OCI-LY3 (cell line): ENCODE data around the gene GUCA2A.

Experiments used
- H2AFZ ChIP-seq: fragments of 200-600, 300-600 bp; shearing (Covaris generic); 2 replicates; pipeline ENCODE4 v1.6.0; 2014; ENCODE audit warnings: antibody characterized with exemption, low read depth, low read length
- H3K27ac ChIP-seq: fragments of 200-600, 300-600 bp; sonication (generic); 2 replicates; pipeline ENCODE4 v1.5.1; 2014; ENCODE audit warnings: mild to moderate bottlenecking, low read length, moderate library complexity, mixed read lengths
- H3K27me3 ChIP-seq: fragments of 200-600, 300-600 bp; sonication (generic); 2 replicates; pipeline ENCODE4 v1.6.1; 2014; ENCODE audit warnings: low read depth, low read length, mixed read lengths
- H3K36me3 ChIP-seq: fragments of 200-600, 300-600 bp; sonication (generic); replicated peaks from 2 replicates; pipeline ENCODE3; 2014; ENCODE audit warnings: low read depth, low read length, mixed read lengths
- H3K4me1 ChIP-seq: fragments of 300-600, 200-600 bp; sonication (generic); 2 replicates; pipeline ENCODE4 v1.6.1; 2014; ENCODE audit warnings: low read length, mixed read lengths
- H3K4me2 ChIP-seq: fragments of 200-600, 300-600 bp; sonication (generic); 2 replicates; pipeline ENCODE4 v1.6.1; 2014; ENCODE audit warnings: low read length, mixed read lengths
- H3K4me3 ChIP-seq: fragments of 300-600, 200-600 bp; sonication (generic); 2 replicates; pipeline ENCODE4 v1.5.1; 2014; ENCODE audit warnings: antibody characterized with exemption, mild to moderate bottlenecking, low read length, moderate library complexity
- H3K79me2 ChIP-seq: fragments of 300-600, 200-600 bp; shearing (Covaris generic); 2 replicates; pipeline ENCODE4 v1.6.1; 2014; ENCODE audit warnings: mild to moderate bottlenecking, low read length, mixed read lengths
- H3K9ac ChIP-seq: fragments of 300-600, 200-600 bp; shearing (Covaris generic); 2 replicates; pipeline ENCODE4 v1.6.0; 2014; ENCODE audit warnings: mild to moderate bottlenecking, low read length, moderate library complexity
- H3K9me3 ChIP-seq: fragments of 200-600, 300-600 bp; shearing (Covaris generic); 2 replicates; pipeline ENCODE4 v1.6.1; 2014; ENCODE audit warnings: low read length, mixed read lengths; ENCODE audit not compliant: insufficient read depth
- H4K20me1 ChIP-seq: fragments of 200-600, 300-600 bp; sonication (generic); 2 replicates; pipeline ENCODE4 v1.6.1; 2016; ENCODE audit warnings: low read length, mixed read lengths; ENCODE audit not compliant: insufficient read depth
- EZH2phosphoT487 ChIP-seq: fragments of 200-600 bp; shearing (Covaris generic); IDR thresholded peaks from 2 replicates; pipeline ENCODE4 v1.6.1; 2018; ENCODE audit warnings: antibody characterized with exemption, mixed run types, low read depth
- TF ChIP-seq, protein P1 (sequence below): fragments of 200-600, 300-600 bp; sonication (generic); IDR thresholded peaks from 2 replicates; pipeline ENCODE4 v1.5.1; 2014; ENCODE audit warnings: antibody characterized with exemption, low read length, low read depth

The GUCA2A gene

DNA sequence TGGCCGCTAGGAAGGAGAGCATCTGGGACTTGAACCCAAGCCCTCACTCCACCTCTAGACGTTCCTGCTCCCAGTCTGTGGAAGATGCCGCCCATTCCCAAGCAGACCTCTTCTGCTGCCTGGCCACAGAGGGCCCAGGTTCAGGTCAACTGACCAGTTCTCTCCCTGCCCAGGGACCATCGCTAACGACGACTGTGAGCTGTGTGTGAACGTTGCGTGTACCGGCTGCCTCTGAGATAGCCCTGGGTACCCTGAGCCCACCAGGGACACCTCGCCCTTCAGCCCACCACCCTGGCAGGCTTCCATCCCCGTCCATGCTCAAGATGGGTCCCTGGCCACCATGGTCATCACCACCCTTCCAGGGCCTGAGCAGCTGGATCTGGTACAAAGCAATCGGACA, 9.2 kb downstream of the GUCA2A start:
- Histone ChIP-seq H3K4me2 (no peak overlapping the region), H3K36me3 (no peaks in the 10 kb centered on the region), H3K27ac (no peak overlapping the region), H4K20me1 (no peaks in the 10 kb centered on the region), H3K27me3 (no peaks in the 10 kb centered on the region), H3K4me3 (no peak overlapping the region), H3K9ac (no peak overlapping the region), H2AFZ (no peak overlapping the region), H3K4me1 (peaks cover 9% of the 10 kb centered on the region; the same call in 1 of the 2 replicates), H3K79me2 (no peaks in the 10 kb centered on the region), H3K9me3 (peaks cover 2% of the 10 kb centered on the region; the same call in 1 of the 2 replicates)
- TF ChIP-seq EZH2phosphoT487, result no peak
- TF ChIP-seq, protein P1, sequence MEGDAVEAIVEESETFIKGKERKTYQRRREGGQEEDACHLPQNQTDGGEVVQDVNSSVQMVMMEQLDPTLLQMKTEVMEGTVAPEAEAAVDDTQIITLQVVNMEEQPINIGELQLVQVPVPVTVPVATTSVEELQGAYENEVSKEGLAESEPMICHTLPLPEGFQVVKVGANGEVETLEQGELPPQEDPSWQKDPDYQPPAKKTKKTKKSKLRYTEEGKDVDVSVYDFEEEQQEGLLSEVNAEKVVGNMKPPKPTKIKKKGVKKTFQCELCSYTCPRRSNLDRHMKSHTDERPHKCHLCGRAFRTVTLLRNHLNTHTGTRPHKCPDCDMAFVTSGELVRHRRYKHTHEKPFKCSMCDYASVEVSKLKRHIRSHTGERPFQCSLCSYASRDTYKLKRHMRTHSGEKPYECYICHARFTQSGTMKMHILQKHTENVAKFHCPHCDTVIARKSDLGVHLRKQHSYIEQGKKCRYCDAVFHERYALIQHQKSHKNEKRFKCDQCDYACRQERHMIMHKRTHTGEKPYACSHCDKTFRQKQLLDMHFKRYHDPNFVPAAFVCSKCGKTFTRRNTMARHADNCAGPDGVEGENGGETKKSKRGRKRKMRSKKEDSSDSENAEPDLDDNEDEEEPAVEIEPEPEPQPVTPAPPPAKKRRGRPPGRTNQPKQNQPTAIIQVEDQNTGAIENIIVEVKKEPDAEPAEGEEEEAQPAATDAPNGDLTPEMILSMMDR, result no peak

DNA sequence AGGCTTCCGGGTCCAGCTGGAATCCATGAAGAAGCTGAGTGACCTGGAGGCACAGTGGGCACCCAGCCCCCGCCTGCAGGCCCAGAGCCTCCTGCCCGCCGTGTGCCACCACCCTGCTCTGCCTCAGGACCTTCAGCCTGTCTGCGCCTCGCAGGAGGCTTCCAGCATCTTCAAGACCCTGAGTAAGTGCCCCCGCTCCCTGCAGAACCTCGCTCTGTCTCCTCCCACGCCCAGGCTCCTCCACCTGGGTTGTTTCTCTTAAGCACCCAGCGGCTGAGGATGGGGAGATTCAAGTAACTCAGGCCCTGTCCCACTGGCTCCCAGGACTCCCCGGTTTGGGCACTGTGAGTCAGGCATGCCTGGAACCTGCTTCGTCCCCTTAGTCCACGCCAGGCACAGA, 9.9 kb downstream of the GUCA2A start:
- Histone ChIP-seq H3K4me1 (peaks cover 9% of the 10 kb centered on the region; the same call in 1 of the 2 replicates), H3K9ac (no peak overlapping the region), H3K4me3 (no peak overlapping the region), H3K4me2 (no peak overlapping the region), H3K36me3 (no peaks in the 10 kb centered on the region), H3K9me3 (no peaks in the 10 kb centered on the region), H2AFZ (no peak overlapping the region), H3K27ac (no peak overlapping the region), H3K79me2 (no peaks in the 10 kb centered on the region), H3K27me3 (no peaks in the 10 kb centered on the region), H4K20me1 (no peaks in the 10 kb centered on the region)
- TF ChIP-seq EZH2phosphoT487, result no peak
- TF ChIP-seq, protein P1, result no peak

DNA sequence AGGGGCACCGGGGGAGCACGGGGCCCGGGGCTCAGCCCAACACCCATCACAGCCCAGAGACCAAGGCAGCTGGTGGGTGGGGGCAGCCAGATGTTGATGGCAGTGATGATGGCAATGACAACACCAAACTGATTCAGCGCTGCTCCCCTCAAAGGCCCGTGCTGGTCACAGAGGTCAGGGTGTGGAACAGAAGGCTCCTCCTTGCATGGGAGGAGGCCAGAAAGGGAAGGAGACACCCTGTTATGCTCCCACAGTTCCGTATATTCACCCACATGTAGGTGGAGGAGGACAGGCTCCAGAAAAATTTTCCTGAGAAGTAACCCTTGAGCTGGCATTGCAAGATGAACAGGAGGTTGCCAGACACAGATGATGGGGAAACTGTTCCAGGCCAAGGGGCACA, 10.9 kb downstream of the GUCA2A start:
- Histone ChIP-seq H3K79me2 (no peaks in the 10 kb centered on the region), H3K9me3 (no peaks in the 10 kb centered on the region), H3K4me2 (no peak overlapping the region), H3K4me1 (peaks cover 9% of the 10 kb centered on the region; the same call in 1 of the 2 replicates), H3K27me3 (no peaks in the 10 kb centered on the region), H3K9ac (no peak overlapping the region), H4K20me1 (no peaks in the 10 kb centered on the region), H3K27ac (no peak overlapping the region), H2AFZ (no peak overlapping the region), H3K36me3 (no peaks in the 10 kb centered on the region), H3K4me3 (no peak overlapping the region)
- no peak for TF ChIP-seq EZH2phosphoT487
- TF ChIP-seq, protein P1, result no peak

DNA sequence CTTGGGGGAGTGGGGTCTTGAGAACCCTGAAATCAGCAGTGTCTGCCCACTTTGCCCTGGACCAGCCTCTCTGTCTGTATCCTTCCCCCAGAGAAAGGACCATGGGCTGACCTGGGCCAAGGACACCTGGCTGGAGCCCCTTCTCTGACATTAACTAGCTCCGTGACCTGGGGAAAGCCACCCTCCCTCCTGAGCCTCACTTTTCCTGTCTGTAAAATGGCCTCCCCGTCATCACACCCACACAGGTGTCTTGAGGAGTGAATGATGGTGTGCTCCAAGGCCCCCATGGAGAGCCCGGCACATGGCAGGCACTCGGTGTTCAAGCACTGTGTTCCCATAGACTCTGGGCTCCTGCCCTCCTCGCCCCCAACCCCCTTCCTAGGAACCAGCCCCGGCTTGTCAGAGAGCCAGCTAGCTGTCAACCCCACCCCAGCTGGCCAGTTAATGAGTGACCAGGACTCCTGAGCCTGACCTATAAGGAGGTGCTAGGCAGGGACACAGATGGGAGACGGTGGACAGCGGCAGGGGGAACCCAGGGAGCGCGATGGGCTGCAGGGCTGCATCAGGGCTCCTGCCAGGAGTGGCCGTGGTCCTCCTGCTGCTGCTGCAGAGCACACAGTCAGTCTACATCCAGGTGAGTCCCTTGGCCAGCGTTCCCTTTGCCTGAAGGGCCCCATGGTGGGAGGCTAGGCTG, 11.5 kb downstream of the GUCA2A start, which contains the start of gene GUCA2B:
Gene GUCA2B, plus strand, starts transcription at position 504 of the 694 bp plus-strand sequence. Its CDS starts 41 bp downstream, at position 545.
- Histone ChIP-seq H3K79me2 (no peaks in the 10 kb centered on the region), H3K4me2 (no peak within 1 kb of the TSS), H3K27me3 (no peaks in the 10 kb centered on the region), H2AFZ (no peak within 1 kb of the TSS), H3K36me3 (no peaks in the 10 kb centered on the region), H4K20me1 (no peaks in the 10 kb centered on the region), H3K9me3 (no peaks in the 10 kb centered on the region), H3K4me3 (no peak within 1 kb of the TSS), H3K9ac (no peak within 1 kb of the TSS), H3K4me1 (peaks cover 9% of the 10 kb centered on the region; the same call in 1 of the 2 replicates), H3K27ac (no peak within 1 kb of the TSS)
- TF ChIP-seq, protein P1, result no peak
- TF ChIP-seq EZH2phosphoT487, result no peak
